Stimulated activated CD8-positive, alpha-beta memory T cell treated with anti-CD3 and anti-CD28 coated beads, Interleukin-12 subunit alpha, Interleukin-12 subunit beta, amount 100 ng/mL, for 24 hours (primary cell): ENCODE data around the gene EPOP.

ENCODE experiments used
- DNase-seq: peaks from one replicate; pipeline ENCODE4 v3.0.0-alpha.2; 2020; ENCODE audit errors: extremely low read depth

The EPOP gene

DNA sequence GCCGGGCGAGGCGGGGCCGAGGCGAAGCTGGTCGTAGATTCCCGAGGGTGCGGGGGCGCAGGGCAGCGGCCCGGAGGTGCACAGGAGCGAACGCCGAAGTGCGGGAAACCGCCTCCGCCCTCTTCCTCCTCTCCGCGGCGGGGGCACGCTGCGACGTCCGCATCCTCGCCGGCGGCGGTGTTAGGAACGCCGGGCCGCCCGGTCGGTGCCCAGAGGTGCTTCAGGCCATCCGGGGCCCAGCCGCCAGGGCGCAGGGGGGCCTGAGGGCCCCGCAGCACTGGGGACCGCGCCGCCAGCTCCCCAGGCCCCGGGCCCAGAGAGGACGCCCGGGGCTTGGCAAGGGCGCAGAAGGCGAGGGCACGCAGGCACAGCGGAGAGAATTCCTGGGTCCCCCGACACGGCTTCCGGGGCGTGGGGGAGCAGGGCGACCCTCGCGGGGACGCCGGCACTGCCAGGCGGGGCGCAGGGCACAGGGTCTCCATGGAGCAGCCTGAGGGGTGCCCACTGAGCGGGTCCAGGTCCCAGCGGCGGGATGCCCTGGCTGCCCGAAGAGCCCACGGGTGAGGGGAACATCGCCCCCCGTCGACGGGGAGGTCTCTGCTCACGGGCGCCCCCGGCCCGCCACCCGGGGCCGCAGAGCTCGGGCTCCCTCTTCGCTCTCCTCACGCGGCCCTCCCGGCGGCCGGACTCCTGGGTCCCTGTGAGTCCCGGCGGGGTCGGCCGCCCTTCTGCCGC, 576 bp downstream of the EPOP start:
- DNase-seq, result no peak

DNA sequence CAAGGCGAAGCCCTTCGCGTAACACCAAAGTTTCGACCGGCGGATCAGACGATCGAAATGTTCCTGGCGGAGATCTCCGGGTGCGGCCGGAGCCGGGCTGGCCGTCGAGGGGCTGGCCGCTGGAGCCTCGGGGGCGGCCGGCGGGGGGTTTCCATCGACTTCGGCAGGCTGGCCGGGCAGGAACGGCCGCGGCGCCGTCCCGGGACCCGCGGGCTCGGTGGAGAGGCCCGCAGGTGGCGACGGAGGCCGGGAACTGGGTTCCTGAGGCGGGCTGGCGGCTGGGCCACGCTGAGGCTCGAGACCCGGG, 1.1 kb downstream of the EPOP start:
- DNase-seq, result no peak

DNA sequence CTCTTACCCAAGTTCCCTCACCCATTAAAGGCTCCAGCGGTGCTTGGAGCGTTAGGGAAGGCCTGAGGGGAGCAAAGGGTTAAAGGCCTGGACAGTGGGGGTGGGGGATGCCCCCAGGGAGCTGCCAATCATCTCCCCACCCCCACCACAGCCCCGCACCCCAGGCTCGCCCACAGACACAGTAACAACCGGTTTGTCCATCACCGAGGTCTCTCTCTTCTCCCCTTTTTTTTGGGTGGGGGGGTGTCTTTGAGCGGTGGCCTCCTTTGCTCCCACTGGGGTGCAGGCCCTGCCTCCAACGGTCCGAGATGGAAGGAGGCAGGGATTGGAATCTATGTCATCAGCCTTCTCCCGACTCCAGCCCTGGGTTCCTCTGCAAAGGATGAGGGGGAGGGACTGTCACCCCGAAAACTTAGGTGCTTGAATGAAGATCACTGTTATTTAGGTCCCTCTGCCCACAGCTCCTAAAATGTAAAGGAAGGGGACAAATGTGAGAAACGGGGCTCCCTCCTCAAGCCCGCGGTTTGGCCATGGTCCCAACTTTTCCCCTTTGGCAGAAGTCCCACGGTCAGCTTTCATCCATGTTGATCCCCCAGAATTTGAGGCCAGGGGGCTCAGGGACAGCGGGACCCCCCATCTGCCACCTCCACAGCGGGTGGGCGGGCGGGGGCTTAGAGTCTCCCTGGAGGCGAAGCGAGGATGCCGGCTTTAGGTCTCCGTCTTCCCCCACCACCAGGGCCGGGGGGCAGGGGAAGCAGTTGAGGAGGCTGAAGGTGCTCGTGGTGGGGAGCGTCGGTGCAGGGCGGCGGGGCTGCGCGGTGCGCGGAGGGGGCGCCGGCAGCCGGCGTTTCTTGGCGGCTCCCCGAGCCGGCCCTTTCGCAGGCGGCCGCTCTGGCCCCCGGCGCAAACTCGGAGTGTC, 1.7 kb downstream of the EPOP start:
- no peak for DNase-seq

DNA sequence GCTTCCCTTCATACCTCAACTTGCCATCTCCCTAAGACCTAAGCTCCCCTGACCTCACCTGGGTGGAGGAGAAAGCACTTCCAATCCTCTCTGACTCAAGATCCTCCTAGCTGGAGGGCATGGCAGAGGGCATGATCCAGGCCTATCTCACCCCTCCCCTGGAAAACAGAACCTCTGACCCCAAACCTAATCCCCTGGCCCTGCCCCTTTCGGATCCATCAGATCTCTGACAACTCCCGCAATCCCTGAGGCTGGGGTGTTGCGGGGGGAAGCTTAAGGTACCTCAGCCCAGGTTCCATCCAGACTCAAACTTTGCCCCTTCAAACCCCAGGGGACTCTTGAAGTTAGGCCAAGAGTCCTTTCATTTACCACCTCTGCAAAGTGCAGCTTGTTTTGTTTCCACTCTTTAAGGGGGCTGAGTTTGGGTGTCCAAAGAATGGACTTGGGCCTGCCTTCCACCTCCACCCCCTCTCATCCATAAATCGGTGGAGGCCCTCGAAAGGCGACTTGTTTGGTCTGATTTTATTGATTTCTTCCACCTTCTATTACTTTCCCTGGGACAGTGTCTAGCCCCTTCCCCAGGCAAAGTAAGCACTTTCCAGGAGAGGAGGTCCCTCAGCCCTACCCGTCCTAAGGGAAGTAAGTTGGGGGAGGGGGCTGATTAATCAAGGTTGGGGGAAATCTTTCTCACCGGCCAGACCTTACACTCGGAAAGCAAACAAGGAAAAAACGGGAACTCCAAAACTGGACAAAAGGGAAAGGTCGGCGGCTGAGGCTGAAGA, 2.6 kb downstream of the EPOP start:
- DNase-seq, result no peak

DNA sequence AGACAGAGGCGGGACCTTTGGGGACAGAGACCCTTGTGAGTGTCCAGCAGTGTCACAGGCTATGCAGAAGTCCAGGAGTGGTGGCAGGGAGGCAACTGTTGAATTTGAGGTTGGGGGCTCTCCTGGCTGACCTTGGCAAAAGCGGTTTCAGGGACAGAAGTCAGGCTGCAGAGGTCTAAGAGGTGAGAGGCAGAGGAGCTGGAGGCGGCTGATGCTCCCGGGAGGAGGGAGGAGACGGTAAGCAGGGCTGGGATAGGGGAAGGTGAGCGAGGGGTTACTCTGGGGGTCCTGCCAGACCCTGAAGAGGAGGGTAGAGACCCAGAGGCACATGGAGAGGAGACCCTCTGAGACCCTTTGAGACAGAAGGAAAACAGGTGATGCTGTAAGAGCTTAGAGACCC, 5.2 kb downstream of the EPOP start:
- no peak for DNase-seq

DNA sequence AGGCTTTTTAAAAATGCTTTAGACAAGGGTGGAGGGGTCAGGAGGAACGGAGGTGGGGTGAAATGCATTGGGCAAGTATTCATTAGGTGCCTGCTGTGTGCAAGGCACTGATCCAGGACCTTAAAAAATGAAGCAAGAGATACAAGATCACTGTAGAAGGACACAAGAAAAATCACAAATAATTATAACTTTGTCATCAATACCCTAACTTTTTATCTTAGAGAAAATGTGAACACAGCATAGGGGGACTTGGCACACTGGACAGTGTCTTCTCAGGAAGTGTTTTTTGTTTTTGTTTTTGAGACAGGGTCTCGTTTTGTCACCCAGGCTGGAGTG, 7.0 kb downstream of the EPOP start:
- no peak for DNase-seq

DNA sequence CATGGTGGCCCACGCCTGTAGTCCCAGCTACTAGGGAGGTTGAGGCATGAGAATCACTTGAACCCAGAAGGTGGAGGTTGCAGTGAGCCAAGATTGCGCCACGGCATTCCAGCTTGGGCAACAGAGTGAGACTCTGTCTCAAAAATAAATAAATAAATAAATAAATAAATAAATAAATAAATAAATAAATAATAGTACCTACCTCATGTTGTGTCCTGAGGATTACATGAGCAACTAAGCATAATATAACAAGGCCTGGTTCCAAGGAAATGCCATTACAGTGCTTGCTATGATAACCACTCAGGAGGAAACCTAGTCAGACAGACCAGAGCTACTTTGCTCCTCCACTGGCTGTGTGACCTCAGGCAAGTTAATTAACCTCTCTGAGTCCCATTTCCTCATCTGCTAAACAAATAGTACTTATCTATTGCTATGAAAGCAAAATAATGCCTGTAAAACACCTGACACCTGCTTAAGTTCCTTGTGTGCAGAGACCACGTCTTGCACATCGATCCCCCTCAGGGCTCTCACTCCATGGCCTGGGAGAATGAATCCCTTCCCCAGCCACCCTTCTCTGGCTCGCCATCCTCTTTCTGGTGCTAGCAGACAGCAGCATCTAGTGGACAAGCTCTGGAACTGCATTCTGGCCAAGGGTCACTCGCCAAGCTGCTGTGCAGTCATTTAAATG, 7.5 kb downstream of the EPOP start:
- no peak for DNase-seq

DNA sequence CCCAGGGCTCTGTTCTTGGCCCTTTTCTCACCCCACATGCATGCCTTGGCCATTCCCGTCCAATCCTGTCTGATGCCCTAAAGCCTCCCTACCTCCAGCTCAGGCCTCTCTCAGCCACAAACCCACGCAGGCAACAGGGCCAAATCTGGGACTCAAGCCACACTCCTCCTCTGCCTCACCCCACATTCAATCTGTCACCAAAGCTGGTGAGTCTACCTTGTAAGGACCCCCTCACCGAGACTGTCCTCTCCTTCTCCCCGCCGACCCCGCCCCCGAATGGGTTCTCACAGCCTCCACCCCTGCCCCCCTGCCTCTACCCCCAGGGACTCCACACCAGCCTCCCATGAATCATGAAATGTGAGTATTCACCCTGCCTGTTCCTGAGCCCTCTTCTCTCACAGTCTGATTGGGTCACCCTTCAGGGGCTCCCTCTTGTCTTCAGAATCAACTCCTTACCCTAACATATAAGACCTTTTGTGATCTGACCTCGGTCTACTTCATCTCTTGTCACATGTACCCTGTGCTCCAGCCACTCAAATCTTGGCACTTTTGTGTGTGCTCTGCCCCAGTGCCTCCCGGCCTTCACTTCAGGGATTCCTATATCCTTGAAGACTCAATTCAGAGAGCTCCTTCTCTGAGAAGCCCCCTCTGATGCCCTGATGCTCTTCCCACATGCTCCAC, 10.7 kb downstream of the EPOP start:
- no peak for DNase-seq

DNA sequence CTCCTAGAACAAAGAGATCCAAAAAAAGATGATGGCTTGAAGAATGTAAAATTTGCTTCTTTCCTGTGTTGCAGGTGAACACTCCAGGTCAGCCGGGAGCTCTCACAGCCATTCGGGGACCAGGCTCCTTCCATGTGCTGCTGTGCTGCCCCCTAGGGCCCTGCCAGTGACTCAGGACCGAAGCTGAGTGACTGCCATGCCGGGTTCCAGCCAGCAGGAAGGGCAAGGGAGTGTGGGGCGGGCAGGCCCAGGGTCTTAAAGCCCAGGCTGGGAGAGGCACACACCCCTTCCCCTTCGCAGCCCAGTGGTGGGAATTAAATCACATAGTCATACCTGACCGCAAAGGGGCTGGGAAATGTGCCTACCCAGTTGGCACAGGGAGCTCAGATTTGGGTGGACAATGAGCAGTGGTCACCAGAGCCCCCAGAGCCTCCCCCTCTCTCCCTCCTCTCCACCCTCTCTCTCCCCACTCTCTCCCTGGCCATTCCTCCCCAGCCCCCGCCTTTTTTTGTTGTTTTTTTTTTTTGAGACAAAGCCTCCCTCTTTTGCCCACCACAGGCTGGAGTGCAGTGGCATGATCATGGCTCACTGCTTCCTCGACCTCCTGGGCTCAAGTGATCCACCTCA, 11.5 kb downstream of the EPOP start:
- DNase-seq, result no peak

DNA sequence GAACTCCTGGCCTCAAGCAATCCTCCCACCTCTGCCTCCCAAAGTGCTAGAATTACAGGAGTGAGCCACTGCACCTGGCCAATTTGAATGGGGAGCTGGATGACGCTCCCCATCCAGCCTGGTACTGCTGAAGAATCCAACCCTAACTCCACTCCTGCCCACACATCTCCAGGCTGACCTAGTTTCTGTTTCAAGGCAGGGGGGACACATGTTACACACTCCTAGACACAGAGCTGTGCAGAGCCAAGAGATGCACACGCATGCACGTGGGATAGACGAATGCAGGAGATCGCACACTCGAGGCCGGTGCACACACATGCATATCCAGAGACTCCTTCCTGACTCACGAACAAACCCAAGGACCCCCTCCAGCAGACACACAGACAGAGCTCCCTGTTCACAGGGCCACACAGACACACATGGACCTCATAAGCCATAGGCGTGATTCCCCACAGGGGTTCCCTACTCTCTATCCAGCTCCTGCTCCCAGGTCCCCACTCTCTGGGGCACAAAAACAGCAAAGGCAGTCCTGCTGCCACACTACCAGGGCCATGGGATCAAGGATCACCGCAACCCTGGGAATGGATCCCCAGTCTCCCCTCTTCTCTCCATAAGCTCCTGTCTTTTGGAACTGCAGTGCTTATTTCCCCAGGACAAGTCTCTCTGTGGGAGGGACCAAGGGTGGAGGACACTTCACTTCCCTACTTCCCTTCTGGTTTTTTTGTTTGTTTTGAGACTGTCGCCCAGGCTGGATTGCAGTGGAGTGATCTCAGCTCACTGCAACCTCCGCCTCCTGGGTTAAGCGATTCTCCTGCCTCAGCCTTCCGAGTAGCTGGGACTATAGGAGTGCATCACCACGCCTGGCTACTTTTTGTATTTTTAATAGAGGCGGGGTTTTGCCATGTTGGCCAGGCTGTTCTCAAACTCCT, 14.4 kb downstream of the EPOP start:
- DNase-seq, result no peak

DNA sequence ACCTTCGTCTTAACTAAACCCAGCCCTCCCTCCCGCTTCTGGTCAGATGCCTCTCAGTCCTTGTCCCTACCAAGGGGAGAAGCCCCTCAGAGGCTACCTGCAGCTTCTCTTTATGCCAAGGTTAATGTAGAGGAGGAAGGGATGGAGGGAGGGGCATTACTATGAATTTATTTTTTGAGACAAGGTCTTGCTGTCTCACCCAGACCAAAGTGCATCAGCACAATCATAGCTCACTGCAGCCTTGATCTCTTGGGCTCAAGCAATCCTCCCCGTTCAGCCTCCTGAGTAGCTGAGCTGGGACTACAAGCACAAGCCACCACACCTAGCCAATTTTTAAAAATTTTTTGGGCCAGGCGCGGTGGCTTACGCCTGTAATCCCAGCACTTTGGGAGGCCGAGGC, 15.3 kb downstream of the EPOP start:
- DNase-seq, result no peak

DNA sequence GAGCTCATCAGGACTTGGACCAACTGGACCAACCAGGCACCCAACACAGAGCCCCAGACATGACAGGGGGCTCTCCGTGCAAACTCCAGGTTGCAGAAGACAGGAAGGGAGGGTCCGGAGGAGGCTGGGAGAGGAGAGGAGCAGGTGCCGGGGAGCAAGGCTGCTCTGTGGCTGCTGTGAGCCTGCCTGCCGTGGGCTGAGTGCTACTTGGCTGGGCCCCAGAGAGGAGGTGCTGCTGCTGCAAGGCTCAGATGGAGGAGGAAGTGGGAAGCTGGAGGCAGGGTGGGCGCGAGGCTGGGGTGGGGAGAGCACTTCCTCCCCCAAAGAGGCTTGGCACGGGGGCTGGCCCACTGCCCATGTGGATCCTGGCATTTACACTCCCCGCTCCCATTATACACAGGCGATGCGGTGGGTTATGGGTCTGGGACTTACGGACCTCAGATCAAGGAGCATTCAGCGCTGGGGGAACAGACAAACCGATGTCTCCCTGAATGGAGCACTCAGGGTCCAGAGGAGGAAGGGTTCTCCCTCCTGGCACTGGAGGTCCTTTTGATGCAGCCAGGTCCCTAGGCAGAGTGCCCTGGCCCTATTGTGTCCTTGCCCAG, 15.9 kb downstream of the EPOP start:
- DNase-seq, result no peak

DNA sequence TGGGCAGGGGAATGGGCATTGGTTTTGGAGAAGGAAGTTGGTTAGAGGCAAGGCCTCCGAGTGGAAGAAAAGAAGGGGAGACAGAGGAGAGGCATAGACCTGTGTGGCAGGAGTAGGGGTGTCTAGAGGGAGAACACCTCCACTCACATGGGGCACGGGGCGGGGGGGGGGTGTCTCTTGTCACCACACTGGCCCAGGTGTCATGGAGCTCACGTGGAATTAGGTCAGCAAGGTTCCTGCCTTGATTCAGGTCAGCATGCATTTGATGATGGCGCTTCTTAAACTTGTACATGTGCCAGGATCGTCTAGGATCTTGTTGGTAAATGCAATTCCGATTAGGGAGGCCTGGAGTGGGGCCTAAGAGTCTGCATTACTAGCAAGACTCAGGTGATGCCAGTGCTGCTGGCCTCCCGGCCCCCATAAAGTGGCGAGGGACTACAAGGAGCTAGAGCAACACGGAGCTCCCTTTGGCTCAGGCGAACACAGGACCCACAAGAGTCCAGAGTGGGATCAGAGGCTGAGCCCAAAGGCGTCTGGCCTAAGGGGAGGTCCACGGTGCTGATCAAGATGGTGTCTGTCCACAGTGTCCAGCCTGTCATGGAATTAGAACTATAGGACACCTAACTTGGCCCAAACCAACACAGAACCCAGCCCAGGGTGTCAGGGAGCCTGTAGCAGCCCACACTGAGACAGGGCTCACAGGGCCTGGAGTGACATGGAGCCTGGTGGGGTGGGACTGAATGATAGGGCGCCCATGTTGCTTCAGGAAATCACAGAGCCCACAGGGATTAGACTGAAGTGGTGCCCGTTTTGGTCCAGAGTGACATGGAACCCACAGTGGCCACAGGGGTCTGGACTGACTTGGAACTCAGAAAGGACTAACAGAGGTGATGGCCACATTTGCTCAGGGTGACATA, 16.7 kb downstream of the EPOP start:
- DNase-seq, result no peak

DNA sequence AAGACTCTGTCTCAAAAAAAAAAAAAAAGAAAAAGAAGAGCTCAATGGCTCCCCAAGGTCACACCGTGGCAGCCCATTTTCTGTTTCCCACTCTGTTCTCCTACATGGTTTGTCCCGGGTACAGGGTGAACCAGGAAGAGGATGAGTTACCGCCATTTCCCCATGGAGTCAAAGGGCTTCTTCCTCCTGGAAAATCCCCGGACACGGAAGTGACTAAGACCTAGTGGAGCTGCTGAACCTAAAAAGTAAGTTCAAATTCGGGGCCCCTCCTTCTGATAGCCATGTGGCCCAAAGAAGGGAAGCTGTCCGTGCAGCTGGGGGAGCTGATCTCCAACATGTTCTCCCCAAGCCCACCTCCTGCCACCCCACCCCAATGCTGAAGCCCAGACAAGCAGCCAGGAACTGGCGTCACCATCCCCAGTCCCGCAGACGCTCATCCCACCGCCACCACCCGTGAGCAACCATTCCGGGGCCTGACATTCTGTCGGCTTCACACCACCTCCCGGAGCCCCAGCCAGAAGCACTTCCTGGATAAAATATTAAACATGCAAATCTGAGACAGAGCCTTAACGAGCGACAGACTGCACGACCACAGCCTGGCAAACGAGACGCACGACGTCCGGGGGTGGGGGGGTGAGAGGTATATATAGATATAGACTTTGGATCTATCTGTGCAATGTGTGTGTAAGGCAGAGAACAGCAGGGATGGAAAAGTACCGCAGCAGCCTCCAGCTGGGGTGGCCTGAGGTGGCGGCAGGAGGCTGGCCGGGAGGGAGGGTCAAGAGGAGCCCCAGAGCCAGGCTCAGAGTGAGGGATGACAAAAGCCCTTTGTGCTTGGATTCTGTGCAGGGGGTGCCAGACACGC, 17.6 kb downstream of the EPOP start:
- DNase-seq, result no peak

DNA sequence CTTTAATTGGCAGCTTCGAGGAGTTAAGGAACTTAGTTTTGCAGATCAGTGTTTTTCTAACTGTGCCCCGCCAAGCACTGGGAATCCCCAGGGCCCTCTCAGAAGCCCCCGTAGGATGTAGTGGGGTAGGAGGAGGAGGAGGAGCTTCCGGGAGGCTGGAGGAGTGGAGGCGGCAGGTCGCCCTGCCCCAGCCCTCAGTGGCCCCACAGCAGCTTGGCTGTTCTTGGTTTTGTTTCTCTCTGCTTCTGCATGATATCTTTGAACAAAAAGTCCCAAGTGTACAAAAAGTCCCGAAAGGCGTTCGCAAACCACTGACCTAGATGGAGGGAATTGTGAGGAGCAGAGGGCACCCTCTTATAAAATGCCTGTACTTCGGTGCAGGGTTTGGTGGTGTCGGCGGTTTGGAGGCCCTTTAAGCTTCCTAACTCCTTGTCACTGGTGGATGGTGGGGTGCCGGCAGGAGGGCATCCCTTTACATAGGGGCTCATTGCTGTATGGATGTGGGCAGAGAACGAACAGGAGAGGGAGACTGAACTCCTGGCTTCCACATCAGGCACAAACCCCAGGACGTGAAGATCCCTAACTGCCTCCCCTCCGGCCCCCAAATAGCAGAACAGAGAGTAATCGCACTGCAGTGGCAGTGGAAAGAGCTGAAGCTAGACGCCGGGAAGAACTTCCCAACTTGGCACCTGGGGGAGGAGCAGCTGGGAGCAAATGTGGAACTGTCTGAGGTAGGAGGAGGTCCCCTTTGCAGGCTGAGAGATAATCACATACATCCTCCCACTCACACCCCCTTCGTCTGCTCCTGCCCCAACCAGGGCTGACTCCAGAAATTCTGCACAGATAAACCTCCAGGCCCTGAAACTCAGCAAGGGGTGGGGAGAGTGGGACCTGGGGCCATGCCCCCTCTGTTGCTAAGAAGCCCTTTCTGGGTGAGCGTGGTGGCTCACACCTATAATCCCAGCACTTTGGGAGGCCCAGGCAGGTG, 20.1 kb downstream of the EPOP start:
- DNase-seq, result no peak

DNA sequence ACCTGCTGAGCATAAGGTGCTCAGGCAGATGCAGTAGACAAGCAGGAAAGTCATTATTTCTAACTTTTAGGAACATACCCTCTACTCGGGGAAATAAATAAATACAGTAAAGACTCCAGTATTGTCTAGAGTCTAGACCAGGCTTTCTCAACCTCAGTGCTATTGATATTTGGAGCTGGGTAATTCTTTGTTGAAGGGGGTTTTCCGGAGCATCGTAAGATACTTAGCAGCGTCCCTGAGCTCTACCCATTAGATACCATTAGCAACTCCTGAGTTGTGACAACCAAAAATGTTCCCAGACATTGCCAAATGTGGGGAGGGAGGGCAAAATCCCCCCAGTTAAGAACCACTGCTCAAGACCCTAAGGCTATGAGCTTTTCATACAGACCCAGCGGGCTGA, 21.1 kb downstream of the EPOP start:
- DNase-seq, result no peak
